ENCODE results near the gene OR2G3.

OR2G3 gene

GRCh38 chr1:247605286-247605685 lies at the start of gene OR2G3:
TSS of gene OR2G3 (plus strand) at chr1:247605586. CDS start at chr1:247605586, 0 bp downstream.
- DNase-seq (ENCODE audit: low read depth) = no peak

- DNase-seq (ENCODE audit: low read depth) = no peak
Observed at GRCh38 chr1:247557926-247558674, 47.3 kb upstream of the OR2G3 start.

DNA sequence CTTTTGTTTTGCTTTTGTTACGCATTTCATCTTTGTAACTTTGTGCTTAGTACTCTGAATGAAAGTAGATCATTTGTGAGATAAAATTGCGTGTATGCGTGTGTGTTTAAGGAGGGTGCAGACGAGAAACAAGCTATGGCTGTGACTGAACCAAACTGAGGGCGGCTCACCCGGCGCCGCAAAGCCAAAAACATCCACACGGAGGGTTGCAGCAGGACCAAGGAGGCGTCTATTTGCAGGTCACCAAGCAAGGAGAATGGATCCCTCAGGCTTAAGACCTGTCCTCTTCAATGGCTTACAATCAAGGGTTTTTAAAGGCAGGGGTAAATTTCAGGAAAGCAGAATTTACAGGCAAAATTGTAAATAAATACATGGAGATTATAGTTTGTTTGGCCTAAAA lies 43.7 kb upstream of the OR2G3 start:
- DNase-seq (ENCODE audit: low read depth) = no peak

- DNase-seq (ENCODE audit: low read depth) = no peak
Observed at GRCh38 chr1:247562198-247562597, 43.2 kb upstream of the OR2G3 start.

DNA sequence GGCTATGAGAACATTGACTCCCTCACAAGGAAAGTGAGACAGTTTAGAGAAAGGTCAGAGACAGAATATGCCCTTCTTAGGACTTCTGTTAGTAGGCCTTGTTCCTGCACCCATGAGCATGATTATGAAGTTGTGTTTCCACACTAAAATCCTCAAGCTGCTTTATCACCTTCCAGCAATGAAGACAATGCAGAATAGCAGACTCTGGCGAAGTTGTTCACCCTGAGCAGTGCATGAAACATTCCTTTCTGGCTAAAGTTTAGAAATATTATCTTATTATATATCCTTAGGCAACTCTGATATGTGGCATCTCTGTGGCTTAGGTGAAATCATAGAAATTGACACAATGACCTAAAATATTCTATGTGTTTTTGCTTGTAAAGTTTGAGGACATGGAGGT lies 31.1 kb upstream of the OR2G3 start:
- DNase-seq (ENCODE audit: low read depth) = no peak

GRCh38 chr1:247574664-247575063 lies 30.7 kb upstream of the OR2G3 start:
- DNase-seq (ENCODE audit: low read depth) = no peak

GRCh38 chr1:247576514-247576913 lies 28.9 kb upstream of the OR2G3 start:
- no peak for DNase-seq (ENCODE audit: low read depth)

GRCh38 chr1:247578946-247579460 lies 26.4 kb upstream of the OR2G3 start:
- DNase-seq (ENCODE audit: low read depth) = no peak

DNA sequence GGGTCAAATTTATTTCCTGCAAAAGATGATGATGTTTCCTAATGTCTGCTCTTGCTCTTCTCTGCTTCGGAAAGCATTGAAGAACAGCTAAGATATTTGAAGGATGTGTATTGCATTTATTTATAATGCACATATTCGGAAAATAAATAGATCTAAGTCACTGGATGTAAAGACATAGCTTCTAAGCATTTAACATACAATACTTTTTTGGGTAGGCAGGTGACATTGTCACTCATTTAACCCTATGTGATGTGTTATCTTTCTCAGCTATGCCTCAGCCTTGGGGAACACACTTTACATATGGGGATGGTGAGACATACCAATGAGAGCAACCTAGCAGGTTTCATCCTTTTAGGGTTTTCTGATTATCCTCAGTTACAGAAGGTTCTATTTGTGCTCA lies 17.3 kb upstream of the OR2G3 start, which contains the start of gene OR2G2:
Gene OR2G2, plus strand, starts transcription at position 301 of the 400 bp plus-strand sequence. Its CDS starts 0 bp downstream, at position 301.
- DNase-seq (ENCODE audit: low read depth) = no peak

- DNase-seq (ENCODE audit: low read depth) = no peak
Observed at GRCh38 chr1:247613405-247613804, 8.0 kb downstream of the OR2G3 start.

GRCh38 chr1:247614625-247615024 lies 9.2 kb downstream of the OR2G3 start:
- DNase-seq (ENCODE audit: low read depth) = no peak

DNA sequence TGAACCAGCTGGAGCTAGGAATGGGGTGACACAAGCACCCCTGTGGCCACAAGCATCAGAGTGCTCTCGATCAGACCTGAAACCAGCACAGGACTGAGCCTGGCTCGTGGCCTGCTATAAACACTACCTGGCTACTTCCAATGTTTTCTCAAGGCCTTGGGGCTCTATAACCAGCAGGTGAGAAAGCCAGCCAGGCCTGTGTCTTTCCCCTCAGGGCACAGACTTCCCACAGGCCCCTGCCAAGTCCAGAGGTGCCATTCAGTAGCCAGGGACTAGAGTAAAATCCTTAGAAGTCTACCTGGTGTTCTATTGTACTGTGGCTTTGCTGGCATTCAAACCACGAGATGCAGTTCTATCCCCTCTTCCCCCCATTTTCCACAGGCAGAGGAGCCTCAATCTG lies 22.6 kb downstream of the OR2G3 start:
- DNase-seq (ENCODE audit: low read depth) = no peak

DNA sequence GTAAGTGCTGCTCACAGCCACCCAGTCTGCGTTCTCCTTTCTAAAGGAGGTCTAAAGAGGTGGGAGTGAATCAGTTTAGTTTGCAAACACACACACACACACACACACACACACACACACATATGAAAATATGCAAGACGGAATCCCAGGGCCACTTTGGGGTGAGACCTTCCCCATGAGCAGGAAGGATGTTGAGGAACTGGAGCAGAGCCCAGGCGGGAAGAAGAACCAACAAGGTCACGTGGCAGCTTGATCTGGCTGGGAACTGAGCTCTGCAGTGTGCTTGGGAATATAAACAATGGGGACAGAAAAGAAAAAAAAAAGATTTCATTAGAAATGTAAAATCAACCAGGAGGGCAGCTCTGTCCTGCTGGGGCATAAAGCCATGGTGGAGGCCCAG lies 32.6 kb downstream of the OR2G3 start:
- no peak for DNase-seq (ENCODE audit: low read depth)

- no peak for DNase-seq (ENCODE audit: low read depth)
Observed at GRCh38 chr1:247638781-247639180, 33.4 kb downstream of the OR2G3 start.

DNA sequence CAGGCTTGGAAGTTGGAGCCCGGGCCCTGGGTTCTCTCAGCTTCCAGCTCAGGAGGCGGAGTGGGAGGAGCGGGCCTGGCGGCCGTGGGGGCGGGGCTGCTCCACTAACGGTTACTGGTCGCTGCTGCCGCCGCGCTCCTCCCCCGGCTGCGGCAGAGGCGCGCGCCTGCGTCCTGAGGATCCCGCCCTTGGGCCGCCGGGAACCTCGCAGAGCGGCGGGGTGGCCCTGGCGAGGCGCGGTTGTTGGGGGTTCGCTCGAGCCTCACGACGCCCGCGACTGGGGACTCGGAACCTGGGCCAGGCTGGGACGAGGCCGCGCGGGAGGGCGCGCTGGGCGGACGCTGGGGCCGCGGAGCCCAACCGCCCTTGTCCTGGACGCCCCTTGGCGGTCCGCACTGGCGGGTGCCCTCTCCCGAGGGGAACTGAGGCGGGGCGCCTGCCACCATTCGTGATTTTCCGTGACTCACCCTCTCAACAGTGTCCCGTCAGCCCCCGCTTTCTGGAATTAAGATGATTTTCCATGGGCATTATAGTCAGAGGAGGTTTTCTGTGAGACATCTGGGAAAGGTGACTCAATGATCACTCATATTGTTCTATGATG lies 34.1 kb downstream of the OR2G3 start:
- DNase-seq (ENCODE audit: low read depth) = no peak

DNA sequence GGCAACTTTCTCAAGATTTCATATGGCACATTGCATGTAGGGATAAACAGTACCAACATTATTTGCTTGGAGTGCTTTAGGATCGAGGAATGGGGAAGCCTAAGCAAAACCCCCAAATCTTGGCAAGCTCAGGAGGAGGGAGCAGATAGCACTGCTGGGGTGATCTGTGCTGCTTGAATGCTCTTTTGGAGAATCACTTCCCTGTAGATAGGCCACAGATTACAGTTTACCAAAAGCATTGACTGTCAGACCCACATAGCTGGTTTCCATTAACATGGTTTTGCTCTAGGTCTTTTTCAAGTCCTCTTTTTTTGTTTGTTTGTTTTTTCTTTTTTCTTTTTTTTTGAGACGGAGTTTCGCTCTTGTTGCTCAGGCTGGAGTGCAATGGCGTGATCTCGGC lies 37.4 kb downstream of the OR2G3 start:
- DNase-seq (ENCODE audit: low read depth) = no peak

GRCh38 chr1:247646867-247647266 lies 41.5 kb downstream of the OR2G3 start:
- no peak for DNase-seq (ENCODE audit: low read depth)

DNA sequence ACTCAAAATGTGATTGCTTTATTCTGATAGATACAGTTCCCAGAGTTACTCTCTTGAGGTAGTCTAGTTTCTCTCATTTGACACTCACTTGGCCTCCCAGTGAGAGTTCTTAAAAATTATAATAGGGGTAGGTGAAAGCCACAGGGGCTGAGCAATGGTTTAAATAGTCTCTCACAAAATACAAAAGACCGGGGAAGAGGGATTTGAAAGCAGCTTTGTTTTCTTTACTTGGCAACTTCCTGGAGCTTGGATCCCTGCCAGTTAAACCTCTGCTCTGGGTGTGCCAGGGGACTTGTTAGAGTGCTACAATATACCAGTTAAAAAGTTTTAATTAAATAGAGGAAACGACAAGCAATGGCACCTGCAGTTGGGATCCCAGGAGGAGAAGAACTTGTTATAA lies 42.5 kb downstream of the OR2G3 start:
- DNase-seq (ENCODE audit: low read depth) = no peak

GRCh38 chr1:247653040-247653439 lies 47.7 kb downstream of the OR2G3 start:
- DNase-seq (ENCODE audit: low read depth) = no peak

Data from stimulated activated CD8-positive, alpha-beta memory T cell treated with anti-CD3 and anti-CD28 coated beads, Interleukin-12 subunit alpha, Interleukin-12 subunit beta, amount 100 ng/mL, for 4 hours (primary cell).